GM21576 (cell line): Measurements from ENCODE around the gene MTCH1.

Experiments
- ATAC-seq: cut with Tn5 transposase; IDR thresholded peaks from one replicate; pipeline ENCODE4 v1.9.1; 2021; ENCODE audit warnings: mild to moderate bottlenecking, moderate library complexity; ENCODE audit not compliant: unreplicated experiment

The MTCH1 gene, protein sequence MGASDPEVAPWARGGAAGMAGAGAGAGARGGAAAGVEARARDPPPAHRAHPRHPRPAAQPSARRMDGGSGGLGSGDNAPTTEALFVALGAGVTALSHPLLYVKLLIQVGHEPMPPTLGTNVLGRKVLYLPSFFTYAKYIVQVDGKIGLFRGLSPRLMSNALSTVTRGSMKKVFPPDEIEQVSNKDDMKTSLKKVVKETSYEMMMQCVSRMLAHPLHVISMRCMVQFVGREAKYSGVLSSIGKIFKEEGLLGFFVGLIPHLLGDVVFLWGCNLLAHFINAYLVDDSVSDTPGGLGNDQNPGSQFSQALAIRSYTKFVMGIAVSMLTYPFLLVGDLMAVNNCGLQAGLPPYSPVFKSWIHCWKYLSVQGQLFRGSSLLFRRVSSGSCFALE

DNA sequence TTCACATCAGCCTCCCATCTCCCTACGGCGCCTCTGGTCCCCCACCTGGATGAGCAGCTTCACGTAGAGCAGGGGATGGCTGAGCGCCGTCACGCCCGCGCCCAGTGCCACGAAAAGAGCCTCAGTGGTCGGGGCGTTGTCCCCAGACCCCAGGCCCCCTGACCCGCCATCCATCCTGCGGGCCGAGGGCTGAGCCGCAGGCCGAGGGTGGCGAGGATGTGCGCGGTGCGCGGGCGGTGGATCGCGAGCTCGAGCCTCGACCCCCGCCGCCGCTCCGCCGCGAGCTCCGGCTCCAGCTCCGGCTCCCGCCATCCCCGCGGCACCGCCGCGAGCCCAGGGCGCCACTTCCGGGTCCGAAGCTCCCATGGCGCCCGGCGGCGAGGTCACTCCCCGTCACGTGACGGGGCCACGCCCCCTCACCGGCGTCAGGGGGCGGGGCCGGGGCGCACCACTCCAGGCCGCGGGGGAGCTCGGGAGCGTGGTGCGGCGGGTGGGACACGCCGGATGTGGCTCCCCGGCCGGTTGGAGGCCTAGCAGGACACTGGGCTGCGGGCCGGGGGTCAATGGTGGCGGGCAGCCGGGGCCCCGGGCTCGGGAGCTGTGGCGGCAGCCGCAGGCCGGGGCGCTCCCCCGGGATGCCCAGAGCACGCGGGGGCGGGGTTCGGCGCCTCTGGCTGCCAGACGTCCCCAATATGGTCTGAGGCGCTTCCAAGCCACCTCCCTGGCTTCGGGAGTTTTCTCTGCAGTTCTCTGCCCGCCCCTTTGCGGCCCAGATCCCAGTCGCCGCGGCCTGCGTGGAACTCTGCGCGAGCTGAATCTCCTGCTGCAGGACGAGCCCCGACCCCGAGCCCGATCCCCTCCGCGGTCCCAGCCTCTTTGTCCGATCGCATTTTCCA is at the start of gene MTCH1:
MTCH1 (minus strand) TSS at position 389 of the 896 bp plus-strand sequence; CDS start at position 366, 23 bp downstream.
- ATAC-seq: peak; percentile 77

DNA sequence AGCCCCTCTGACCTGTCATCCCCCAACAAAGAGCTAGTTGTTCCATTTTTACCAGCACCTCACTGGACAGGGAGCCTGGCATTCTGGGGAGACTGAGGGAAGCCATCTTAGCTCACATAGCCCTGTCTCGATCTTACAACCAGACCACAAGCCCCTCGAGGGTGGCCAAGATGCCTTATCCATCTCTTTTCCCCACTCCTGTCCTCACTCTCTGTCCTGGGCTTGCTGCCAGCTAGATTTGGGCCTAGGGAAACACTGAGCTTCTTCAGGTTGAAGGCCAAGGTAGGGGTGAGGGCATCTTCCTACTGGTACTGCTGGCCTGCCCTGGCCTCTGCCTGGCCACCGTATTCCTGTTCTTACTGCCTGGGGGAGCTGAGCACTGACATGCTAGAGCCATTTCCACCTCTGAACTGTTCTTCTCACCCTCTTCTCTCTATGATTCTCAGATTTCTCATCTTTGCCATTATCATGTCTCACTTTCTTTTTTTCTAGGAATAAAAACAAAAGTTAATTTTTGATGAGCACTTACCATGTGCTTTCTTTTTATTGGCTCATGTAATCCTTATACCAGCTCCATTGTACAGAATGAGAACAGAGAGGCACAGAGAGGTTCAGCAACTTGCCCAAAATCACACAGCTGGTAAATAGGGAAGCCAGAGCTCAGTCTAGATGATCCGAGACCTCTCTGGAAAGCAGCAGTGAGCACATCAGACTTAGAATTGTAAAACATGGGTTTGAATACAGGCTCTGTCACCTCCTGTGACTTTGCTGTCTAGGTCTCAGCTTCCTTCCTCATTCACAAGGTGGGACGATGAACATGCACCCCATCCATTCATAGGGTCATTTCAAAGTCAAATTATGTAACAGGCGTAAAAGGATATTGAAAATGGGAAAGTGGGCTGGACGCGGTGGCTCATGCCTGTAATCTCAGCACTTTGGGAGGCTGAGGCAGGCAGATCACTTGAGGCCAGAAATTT is 48.1 kb upstream of the MTCH1 start:
- no peak for ATAC-seq

DNA sequence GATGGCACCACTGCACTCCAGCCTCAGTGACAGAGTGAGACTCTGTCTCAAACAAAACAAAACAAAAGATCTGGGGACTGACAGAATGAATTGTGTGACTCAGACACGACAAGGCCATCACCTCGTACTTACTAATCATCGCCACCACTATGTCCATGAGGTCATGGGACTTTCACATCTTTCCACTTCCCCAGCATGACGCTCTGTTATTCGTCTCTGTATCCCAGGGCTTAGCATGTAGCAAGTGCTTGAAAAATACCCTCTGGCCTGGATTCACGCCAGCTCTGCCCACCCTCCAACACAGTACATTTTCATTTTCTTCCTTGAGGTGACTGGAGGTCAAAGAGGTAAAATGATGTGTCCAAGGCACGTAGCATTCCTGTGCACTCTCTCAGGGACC is 47.3 kb upstream of the MTCH1 start:
- ATAC-seq: no peak

DNA sequence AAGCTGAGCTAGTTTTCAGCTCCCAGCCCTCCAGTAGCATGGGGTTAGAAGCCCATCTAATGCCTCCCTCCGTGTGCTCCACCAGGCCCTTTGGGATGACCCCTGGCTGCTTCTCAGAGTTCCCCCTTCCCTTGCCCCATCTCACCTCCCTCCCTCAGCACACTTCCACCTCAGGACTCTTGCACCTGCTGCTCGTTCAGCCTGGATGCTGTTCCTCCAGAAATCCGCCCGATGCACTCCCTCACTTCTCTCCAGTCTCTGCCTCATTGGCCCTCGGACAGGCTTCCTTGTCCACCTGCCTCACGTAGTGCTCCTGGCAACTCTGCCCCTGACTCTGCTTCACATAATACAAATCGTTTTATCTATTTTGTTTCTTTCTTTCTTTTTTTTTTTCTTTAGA is 46.2 kb upstream of the MTCH1 start:
- ATAC-seq: no peak

DNA sequence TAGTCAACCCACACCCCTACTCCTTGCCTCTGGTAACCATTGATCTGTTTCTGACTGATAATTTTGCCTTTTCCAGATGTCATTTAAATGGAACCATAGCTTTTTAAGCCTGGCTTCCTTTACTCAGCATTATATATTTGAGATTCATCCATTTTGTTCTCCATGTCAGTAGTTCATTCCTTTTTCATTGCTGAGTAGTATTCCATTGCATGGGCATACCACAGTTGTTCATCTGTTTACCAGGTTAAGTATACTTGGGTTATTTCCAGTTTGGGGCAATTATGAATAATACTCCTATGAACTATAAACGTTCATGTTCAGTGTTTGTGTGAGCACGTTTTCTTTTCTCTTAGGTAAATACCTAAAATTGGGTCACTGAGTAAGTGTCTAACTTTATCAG is 44.6 kb upstream of the MTCH1 start:
- ATAC-seq: no peak

DNA sequence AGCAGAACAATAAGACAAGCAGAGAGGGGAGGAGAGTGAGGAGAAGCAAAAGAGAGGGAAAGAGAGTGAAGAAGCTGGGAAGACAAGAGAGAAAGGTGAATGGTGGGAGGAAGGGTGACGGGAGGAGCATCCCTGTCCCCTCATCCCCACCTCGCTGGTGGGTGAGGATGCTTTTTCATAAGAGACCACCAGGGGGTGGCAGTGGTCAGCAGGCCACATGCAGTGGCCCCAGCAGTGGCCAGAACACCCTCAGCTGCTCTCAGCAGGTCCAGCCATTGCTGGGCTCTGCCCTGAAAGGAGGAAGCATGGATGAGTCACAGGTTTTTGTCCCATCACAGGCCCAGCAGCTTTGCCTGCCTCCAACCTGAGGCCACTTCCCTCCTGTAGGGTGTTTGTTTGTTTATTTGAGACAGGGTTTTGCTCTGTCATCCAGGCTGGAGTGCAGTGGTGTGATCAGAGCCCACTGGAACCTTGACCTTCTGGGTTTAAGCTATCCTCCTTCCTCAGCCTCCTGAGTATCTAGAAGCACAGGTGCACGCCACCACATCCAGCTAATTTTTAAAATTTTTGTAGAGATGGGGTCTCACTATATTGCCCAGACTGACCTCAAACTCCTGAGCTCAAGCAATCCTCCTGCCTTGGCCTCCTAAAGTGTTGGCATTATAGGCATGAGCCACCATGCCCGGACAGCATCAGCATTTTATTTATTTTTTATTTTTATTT is 43.4 kb upstream of the MTCH1 start:
- ATAC-seq: no peak

DNA sequence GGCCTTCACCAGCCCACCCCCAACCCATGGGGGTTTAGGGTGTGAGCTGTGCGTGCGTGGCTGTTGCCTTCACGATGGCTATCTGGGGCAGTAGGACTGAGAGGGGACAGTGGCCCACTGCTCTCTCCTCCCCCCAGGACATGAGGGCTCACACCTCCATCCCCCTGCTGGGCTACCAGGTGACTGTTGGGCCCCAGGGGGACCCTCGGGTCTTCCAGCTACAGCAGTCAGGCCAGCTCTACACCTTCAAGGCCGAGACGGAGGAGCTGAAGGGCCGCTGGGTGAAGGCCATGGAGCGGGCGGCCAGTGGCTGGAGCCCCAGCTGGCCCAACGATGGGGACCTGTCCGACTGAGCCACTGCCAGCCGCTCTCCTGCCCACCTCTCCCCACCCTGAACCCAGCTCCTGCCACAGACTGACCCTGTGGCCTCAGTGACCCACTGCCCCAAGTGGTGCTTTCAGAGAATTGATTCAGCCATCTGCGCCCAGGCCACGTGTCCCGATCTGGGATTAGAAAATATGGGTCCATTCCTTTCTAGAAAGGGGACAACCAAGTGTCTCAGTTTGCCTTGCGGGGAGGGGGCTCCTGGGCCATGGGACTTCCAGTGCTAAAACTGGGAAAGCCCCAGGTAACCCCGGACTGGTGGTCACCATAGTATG is 41.9 kb upstream of the MTCH1 start:
- no peak for ATAC-seq

DNA sequence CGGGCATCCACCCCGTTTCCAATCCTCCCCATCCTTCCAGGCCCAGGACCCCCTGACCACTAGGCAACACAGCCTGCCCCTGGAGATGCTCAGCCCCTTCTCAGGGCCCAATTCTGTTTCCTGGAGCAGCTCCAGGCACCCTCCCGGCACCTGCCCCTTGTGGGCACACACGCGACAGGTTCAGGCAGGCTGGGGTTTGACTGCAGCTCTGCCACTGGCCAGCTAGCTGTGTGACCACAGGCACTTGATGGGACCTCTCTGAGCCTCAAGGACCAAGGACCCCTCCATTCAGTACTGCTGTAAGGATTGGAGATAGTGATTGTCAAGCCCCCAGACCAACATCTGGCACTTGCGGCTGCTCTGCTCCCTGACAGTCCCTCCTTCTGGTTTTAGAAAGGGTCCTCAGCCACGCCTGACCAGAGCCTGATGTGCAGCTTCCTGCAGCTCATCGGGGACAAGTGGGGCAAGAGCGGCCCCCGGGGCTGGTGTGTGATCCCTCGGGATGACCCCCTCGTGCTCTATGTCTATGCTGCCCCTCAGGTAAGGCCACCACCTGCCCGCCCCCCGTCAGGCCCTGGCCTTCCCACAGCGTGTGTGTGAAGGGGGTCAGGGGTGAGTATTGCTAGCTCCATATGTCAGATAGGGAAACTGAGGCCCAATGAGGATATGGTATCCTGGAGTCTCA is 41.2 kb upstream of the MTCH1 start:
- ATAC-seq: no peak

DNA sequence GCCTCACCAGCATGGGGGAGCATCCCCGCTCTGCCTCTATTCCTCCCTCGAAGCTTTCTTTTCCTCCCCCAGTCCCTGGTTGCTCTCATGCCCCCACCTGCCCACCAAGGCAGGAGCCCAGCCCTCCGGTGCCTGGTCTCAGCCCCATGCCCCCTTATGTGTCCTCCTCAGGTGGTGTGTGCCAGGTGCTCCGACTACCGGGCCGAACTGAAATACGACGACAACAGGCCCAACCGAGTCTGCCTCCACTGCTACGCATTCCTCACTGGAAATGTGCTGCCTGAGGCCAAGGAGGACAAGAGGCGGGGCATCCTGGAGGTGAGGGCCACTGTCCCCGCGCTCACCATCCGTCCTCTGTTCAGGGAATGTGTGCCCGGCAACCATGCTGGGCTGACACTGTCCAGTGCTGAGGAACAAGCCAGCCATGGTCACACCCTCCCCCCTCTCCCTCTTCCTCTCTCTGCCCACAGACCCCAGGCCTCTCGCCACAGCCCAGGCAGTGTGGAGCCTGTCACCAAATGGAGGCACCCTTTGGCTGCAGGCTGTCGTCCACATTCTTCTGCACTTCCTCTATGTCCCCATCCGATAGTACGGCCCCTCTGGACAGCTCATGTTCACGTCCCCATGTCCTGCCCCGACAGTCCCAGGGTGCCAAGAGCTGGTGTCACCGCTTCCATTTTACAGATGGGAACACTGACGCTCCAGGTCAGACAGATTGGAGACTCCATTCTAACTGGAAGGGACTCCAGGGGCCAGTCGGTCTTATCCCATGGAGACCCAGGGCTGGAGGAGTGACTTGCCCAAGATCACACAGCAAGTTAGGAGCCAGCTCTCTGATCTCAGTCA is 39.8 kb upstream of the MTCH1 start:
- ATAC-seq: no peak

DNA sequence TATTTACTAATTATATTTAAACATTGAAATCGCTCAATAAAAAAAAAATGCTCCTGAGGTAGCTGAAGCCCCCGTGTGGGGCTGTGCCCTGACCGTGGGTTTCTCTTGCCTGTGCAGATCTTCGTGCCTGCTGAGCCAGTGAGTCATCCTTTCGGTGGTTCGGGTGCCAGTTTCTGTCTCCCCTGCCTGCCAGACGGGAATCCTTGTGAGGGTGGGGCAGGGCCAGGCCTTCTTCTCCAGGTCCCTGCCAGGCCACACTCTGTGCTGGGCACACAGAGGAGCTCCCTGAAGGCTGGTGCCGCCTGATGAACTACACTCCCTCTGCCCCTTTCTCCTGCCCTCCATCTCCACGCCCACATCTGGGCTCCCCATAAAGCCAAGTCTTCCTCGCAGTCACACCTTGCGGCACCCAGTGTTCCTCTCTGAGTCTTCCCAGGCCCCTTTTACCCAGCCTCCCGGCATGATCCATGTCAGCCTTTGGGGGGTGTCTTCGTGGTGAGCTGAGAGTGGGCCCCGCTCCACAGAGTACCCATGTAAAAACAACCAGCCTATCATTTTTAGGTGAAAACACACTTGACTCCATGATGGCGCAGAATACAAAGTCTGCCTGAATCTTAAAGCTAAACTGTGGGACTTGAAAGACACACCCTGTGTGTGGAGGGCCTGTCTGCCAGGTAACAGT is 38.8 kb upstream of the MTCH1 start:
- ATAC-seq: no peak

DNA sequence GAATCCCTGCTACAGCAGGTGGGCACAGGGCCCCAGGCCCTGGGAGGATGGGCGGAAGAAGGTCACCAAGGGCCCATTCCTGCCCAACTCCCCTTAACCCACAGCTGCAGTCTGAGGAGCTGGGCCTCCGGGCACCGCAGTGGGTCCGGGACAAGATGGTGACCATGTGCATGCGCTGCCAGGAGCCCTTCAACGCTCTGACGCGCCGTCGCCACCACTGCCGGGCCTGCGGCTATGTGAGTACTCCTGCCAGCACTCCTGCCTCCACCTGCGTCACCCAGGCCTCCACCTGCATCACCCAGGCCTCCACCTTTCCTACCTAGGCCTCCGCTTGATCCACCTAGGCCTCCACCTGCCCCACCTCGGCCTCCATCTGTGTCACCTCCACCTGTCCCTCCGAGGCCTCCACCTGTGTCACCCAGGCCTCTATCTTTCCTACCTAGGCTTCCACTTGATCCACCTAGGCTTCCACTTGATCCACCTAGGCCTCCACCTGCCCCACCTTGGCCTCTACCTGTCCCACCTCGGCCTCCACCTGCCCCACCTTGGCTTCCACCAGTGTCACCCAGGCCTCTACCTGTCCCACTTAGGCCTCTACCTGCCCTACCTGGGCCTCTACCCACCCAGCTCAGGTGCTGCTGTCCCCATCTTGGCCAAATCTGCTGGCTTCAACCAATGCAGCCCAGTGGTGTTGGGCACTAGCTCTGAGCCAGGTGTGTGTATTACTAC is 36.3 kb upstream of the MTCH1 start:
- ATAC-seq: no peak

DNA sequence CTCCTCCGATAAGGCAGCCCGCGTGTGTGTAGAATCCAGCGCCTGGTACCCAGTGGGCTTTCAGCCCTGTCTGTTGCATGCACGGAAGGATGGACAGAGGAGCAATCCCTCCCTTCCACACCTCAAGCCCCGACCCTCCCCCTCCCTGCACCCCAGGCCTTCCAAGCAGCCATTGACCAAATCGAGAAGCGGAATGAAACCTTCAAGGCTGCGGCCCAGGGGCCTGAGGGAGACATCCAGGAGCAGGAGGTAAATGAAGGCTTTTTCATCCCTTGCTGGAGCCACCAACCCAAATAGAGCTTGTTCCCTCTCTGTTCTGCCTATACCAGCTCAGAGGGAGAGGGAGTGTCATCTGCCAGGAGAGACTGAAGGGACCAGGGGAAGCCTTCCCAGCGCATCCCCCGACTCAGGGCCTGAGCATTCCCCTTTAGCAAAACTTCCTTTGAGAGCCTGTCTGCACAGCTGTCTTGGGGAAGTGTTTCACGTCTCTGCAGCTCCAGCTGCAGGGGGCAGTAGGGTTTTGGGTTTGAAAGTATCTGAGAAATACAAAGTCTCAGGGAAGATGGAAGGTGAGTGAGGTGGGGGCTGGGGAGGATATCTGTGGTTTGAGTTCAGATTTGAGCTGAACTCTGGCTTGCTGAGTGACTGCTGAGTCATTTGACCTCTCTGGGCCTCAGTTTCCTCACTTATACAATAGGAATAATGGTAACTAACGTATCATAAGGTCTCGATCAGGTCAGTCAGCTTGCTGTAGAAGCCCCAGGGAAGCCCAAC is 35.5 kb upstream of the MTCH1 start:
- ATAC-seq: no peak

DNA sequence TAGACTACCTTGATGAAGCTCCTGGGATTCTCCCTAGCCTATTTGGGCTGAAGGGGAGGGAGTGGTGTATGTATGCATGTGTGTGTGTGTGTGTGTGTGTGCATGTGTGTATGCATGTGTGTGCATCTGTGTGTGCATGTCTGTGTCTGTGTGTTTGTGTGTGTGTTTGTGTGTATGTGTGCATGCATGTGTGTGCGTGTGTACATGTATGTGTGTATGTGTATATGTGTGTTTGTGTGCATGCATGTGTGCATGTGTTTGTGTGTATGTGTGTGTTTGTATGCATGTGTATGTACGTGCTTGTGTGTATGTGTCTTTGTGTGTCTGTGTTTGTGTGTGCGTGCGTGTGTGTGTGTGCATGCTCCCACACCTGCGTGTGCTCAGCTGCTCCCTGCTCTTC is 34.8 kb upstream of the MTCH1 start:
- ATAC-seq: no peak

DNA sequence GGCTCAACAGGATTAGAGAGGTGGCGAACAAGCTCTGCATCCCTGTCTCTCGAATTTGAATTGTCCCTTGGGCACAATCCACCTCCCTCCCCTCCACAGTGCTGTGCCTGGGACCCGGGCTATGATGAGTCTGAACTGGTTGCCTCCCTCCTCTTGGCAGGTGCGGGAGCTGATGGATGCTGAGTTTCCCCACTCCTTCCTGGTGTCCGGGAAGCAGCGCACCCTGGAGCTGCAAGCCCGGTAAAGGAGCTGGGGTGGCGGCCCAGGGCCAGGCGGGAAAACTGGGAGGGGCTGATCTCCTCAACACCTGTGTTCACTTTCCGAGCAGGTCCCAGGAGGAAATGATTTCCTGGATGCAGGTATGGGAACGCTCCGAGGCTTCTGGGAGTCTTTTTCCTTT is 34.4 kb upstream of the MTCH1 start:
- no peak for ATAC-seq

DNA sequence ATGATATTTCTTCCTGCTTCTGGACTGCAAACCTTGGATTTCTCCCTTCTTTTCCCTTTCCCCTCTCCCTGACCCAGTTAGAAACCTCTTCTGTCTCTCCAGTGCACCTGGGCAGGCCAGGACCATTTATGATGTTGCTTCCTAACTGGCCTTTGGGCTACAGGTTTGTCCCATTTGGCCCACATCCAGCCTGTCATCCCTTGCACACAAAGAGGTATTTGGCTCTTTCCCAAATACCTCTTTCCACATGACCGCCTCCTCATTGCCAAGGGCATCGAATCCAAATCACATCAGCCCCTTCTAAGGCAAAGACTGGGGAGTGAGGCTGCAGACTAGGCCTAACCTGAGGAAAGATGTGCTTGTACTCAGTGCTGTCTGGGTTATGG is 33.1 kb upstream of the MTCH1 start:
- ATAC-seq: no peak
